ENCODE data around the gene SYNDIG1.
"Not testable (repeated sequence)": the region's sequence is repeated elsewhere in the genome, so short reads cannot be mapped to it uniquely, and the experiment has no call there.

Gene SYNDIG1

GRCh38 chr20:24493661-24494459 lies 24.4 kb downstream of the SYNDIG1 start:
- DNase-seq (ENCODE audit: low spot score) = no peak

- DNase-seq (ENCODE audit: low spot score) = no peak
Observed at GRCh38 chr20:24494460-24494920, 25.1 kb downstream of the SYNDIG1 start.

GRCh38 chr20:24495266-24495665 lies 25.8 kb downstream of the SYNDIG1 start:
- no peak for DNase-seq (ENCODE audit: low spot score)

GRCh38 chr20:24497851-24498250 lies 28.4 kb downstream of the SYNDIG1 start:
- DNase-seq (ENCODE audit: low spot score) = peak; percentile 6

- no peak for DNase-seq (ENCODE audit: low spot score)
Observed at GRCh38 chr20:24498641-24499040, 29.2 kb downstream of the SYNDIG1 start.

GRCh38 chr20:24499472-24499871 lies 30.0 kb downstream of the SYNDIG1 start:
- DNase-seq (ENCODE audit: low spot score) = no peak

- DNase-seq (ENCODE audit: low spot score) = no peak
Observed at GRCh38 chr20:24501764-24502556, 32.5 kb downstream of the SYNDIG1 start.

GRCh38 chr20:24502661-24503060 lies 33.2 kb downstream of the SYNDIG1 start:
- DNase-seq (ENCODE audit: low spot score) = no peak

GRCh38 chr20:24503352-24503931 lies 34.0 kb downstream of the SYNDIG1 start:
- DNase-seq (ENCODE audit: low spot score) = no peak

- DNase-seq (ENCODE audit: low spot score) = no peak
Observed at GRCh38 chr20:24504331-24505285, 35.2 kb downstream of the SYNDIG1 start.

GRCh38 chr20:24506146-24506545 lies 36.7 kb downstream of the SYNDIG1 start:
- DNase-seq (ENCODE audit: low spot score) = no peak

GRCh38 chr20:24506696-24507095 lies 37.3 kb downstream of the SYNDIG1 start:
- no peak for DNase-seq (ENCODE audit: low spot score)

- no peak for DNase-seq (ENCODE audit: low spot score)
Observed at GRCh38 chr20:24507182-24507853, 37.9 kb downstream of the SYNDIG1 start.

- DNase-seq (ENCODE audit: low spot score) = not testable (repeated sequence)
Observed at GRCh38 chr20:24512441-24512840, 43.0 kb downstream of the SYNDIG1 start.

GRCh38 chr20:24518515-24518914 lies 49.1 kb downstream of the SYNDIG1 start:
- no peak for DNase-seq (ENCODE audit: low spot score)

- DNase-seq (ENCODE audit: low spot score) = no peak
Observed at GRCh38 chr20:24519476-24519875, 50.0 kb downstream of the SYNDIG1 start.

- no peak for DNase-seq (ENCODE audit: low spot score)
Observed at GRCh38 chr20:24521032-24521431, 51.6 kb downstream of the SYNDIG1 start.

- no peak for DNase-seq (ENCODE audit: low spot score)
Observed at GRCh38 chr20:24522452-24523330, 53.3 kb downstream of the SYNDIG1 start.

GRCh38 chr20:24523661-24524060 lies 54.2 kb downstream of the SYNDIG1 start:
- DNase-seq (ENCODE audit: low spot score) = no peak
